Psoas muscle (tissue), 8 donors: ENCODE results near the gene LGALS4. TPM values are rescaled to one million over a fixed set of nuclear protein-coding genes. Genes with fewer than 3 reads are reported as not detected.
"Not testable (repeated sequence)": the region's sequence is repeated elsewhere in the genome, so short reads cannot be mapped to it uniquely, and the experiment has no call there.

Source experiments
- ATAC-seq, 4 donors: fragments of 200-7000 bp; cut with Tn5 transposase; one replicate each; pipeline ENCODE4 v1.9.1; 2020; ENCODE audit warnings: moderate library complexity in 3 of 4, mild to moderate bottlenecking in 2 of 4
- DNase-seq, 2 donors: peaks; one replicate each; pipeline ENCODE4 v3.0.0-alpha.2; 2020
- H3K27ac ChIP-seq: fragments of 200-600 bp; one replicate; pipeline ENCODE4 v1.8.0; 2022
- H3K27me3 ChIP-seq, 3 donors: fragments of 200-600 bp in 1 of 3; one replicate each; pipeline versions ENCODE4 v1.6.1 to v1.8.0; 2013 to 2022; ENCODE audit warnings: low read length in 2 of 3, mild to moderate bottlenecking in 2 of 3, moderate library complexity in 1 of 3; ENCODE audit not compliant: insufficient read depth in 3 of 3
- H3K36me3 ChIP-seq, 2 donors: fragments of 200-600 bp in 1 of 2; one replicate each; pipeline versions ENCODE4 v1.6.1 to v1.8.0; 2013 to 2022; ENCODE audit warnings: low read depth in 1 of 2, mild to moderate bottlenecking in 1 of 2, moderate library complexity in 1 of 2; ENCODE audit not compliant: insufficient read depth in 1 of 2
- H3K4me1 ChIP-seq: fragments of 200-600 bp; one replicate; pipeline ENCODE4 v1.8.0; 2022
- H3K4me3 ChIP-seq: fragments of 200-600 bp; one replicate; pipeline ENCODE4 v1.8.0; 2022; ENCODE audit warnings: mild to moderate bottlenecking
- H3K9me3 ChIP-seq: fragments of 200-600 bp; one replicate; pipeline ENCODE4 v1.8.0; 2022
- CTCF ChIP-seq: fragments of 200-600 bp; IDR thresholded peaks from one replicate; pipeline ENCODE4 v1.8.0; 2022; ENCODE audit warnings: antibody characterized with exemption
- WGBS, 3 donors: extraction: QIAGEN DNeasy Blood & Tissue Kit; methylation state at CpG; one replicate each; pipeline versions ENCODE4 v1.1.6 to v1.1.7; 2013; 5-methylcytosine and 5-hydroxymethylcytosine counted together
- intact Hi-C, 2 donors: fragments of 100-400 bp; cut with DNase I; formaldehyde crosslinking; loops; one replicate each; pipeline versions ENCODE4 v1.11.0 to v1.14.2; 2022
- polyA plus RNA-seq, 3 donors: library from polyadenylated mRNA; stranded (reverse); fragments of 200-250 nt; gene quantifications; one replicate each; pipeline ENCODE4 v1.2.3, GENCODE V29; 2013
- total RNA-seq, 4 donors: library from RNA; stranded (reverse); fragmentation: NEBNext Ultra II Directional in 2 of 4; extraction: Animal tissue kit (Norgen Biotek cat#: 25700) in 2 of 4; gene quantifications; one replicate each; pipeline versions ENCODE4 v1.2.1 to v1.2.4, GENCODE V29; 2021 to 2023
- donor health status: healthy with polysubstance abuse.
- donor health status: DM: no; HTN: no; CAD: no; lungs with moderate emphysema.
- donor health status: Bipolar disorder and iron deficiency.
- donor health status: healthy.
- donor health status: DM: yes; HTN: yes; CAD: no.
- donor health status: DM: no; HTN: no; CAD: no.
- donor health status: DM: no; HTN: no; CAD: no.
- donor health status: DM: yes; HTN: yes; CAD: no.

The LGALS4 gene
- total and polyA plus RNA-seq, 7 donors: 0.31 to 2.0 (median 0.64) TPM

- no peak for ATAC-seq
- no peak for TF ChIP-seq CTCF
- Histone ChIP-seq H3K4me3 (no peak overlapping the region), H3K27me3 (no peaks in the 10 kb centered on the region), H3K27ac (no peak overlapping the region), H3K4me1 (no peaks in the 10 kb centered on the region), H3K36me3 (no peaks in the 10 kb centered on the region), H3K9me3 (no peaks in the 10 kb centered on the region)
- DNase-seq: peak in 1 of 2 donors; percentile 30
- WGBS, 3 donors: 86 to 90% (median 89%) methylated on average over 5 of the region's 5 CpGs
- intact Hi-C loops: loop anchor here in 1 of 2 donors (2.0 kb wide), 1 partner anchor 19 kb away; no protein-coding TSS in a partner anchor
Measured at GRCh38 chr19:38793671-38794070, 19.1 kb downstream of the LGALS4 start.

GRCh38 chr19:38793177-38793576 lies 19.6 kb downstream of the LGALS4 start:
- Histone ChIP-seq H3K27ac (no peak overlapping the region), H3K4me3 (peak overlapping the region; percentile 21), H3K9me3 (no peaks in the 10 kb centered on the region), H3K27me3 (no peaks in the 10 kb centered on the region), H3K36me3 (no peaks in the 10 kb centered on the region), H3K4me1 (no peaks in the 10 kb centered on the region)
- WGBS, 3 donors: 55 to 66% (median 61%) methylated on average over 8 of the region's 8 CpGs
- intact Hi-C loops: no loop called here
- no peak for ATAC-seq
- DNase-seq: no peak
- no peak for TF ChIP-seq CTCF

GRCh38 chr19:38792250-38793111 lies 20.3 kb downstream of the LGALS4 start:
- Histone ChIP-seq H3K4me1 (no peaks in the 10 kb centered on the region), H3K9me3 (no peaks in the 10 kb centered on the region), H3K4me3 (peak overlapping the region; percentile 21), H3K27me3 (no peaks in the 10 kb centered on the region), H3K36me3 (no peaks in the 10 kb centered on the region), H3K27ac (no peak overlapping the region)
- ATAC-seq: peak; percentile 14 to 48 (median 24)
- intact Hi-C loops: no loop called here
- TF ChIP-seq CTCF: peak; percentile 1
- peak; percentile 44 to 78 for DNase-seq
- WGBS, 3 donors: 20 to 23% (median 23%) methylated on average over 55 to 64 of the region's 71 CpGs

GRCh38 chr19:38791451-38792064 lies 21.2 kb downstream of the LGALS4 start:
- H3K36me3 ChIP-seq, H3K4me1 ChIP-seq, H3K27ac ChIP-seq, intact Hi-C loops, DNase-seq, H3K27me3 ChIP-seq, H3K9me3 ChIP-seq: not testable (repeated sequence)
- no CpG with 5 or more reads among the region's 40 CpGs for WGBS, 3 donors
- peak overlapping the region; percentile 46 for H3K4me3 ChIP-seq
- ATAC-seq: peak; percentile 62 to 86 (median 80)

GRCh38 chr19:38790507-38791403 lies 22.0 kb downstream of the LGALS4 start:
- H3K27me3 ChIP-seq, intact Hi-C loops, DNase-seq, H3K4me1 ChIP-seq, H3K36me3 ChIP-seq, ATAC-seq, H3K9me3 ChIP-seq, H3K27ac ChIP-seq: not testable (repeated sequence)
- peak overlapping the region; percentile 46 for H3K4me3 ChIP-seq
- WGBS, 3 donors: 61 to 74% (median 68%) methylated on average over 10 to 19 of the region's 49 CpGs
